HepG2 (cell line): ENCODE results near the gene FMO1. TPM values are rescaled to one million over a fixed set of nuclear protein-coding genes. Genes with fewer than 3 reads are reported as not detected.

Experiments used
- ATAC-seq: fragments of 200-7000 bp; cut with Tn5 transposase; 3 replicates; pipeline ENCODE4 v1.9.1; 2020; ENCODE audit warnings: mild to moderate bottlenecking, moderate library complexity
- BruUV-seq: library from RNA; stranded (reverse); fragments of 400-500 nt; replicated peaks from 2 replicates; lab custom pipeline; 2021; lab: Mats Ljungman, UMichigan
- CTCF ChIA-PET: fragments of 300-600 bp; formaldehyde crosslinking; extraction: SDS; loops from one replicate; lab custom pipeline; 2021; ENCODE audit warnings: low total read pairs, inconsistent platforms, low intra/inter-chr PET ratio; lab: Yijun Ruan, JAX
- POLR2A ChIA-PET: fragments of 350-600 bp; sonication (Branson Sonifier 250); formaldehyde crosslinking; loops from one replicate; lab custom pipeline; 2020; ENCODE audit warnings: antibody characterized with exemption, inconsistent platforms; lab: Yijun Ruan, JAX
- DNase-seq: peaks from one replicate; pipeline ENCODE4 v3.0.0-alpha.2; 2015; ENCODE audit warnings: low spot score
- FAIRE-seq: peaks from 3 replicates; lab custom pipeline; 2011; peaks lifted over from hg19 to GRCh38; lab: Jason Lieb, UNC
- H2AFZ ChIP-seq: one replicate; pipeline ENCODE4 v1.6.1; 2011; ENCODE audit warnings: low read length, inconsistent platforms
- H3K27ac ChIP-seq: fragments of 300-600 bp; 3 replicates; pipeline ENCODE4 v1.8.0; 2011; ENCODE audit warnings: mixed run types, mild to moderate bottlenecking, mixed read lengths, low read length, inconsistent platforms; ENCODE audit not compliant: insufficient read depth; ENCODE audit errors: extremely low read length
- H3K27me3 ChIP-seq, 2 experiments: fragments of 200-600 bp in 1 of 2; 2 replicates in 1 of 2; 3 replicates in 1 of 2; pipeline versions ENCODE4 v1.6.0 to v1.8.0; 2011; ENCODE audit warnings: low read length in 2 of 2, mild to moderate bottlenecking in 2 of 2, moderate library complexity in 2 of 2, inconsistent platforms in 1 of 2; ENCODE audit not compliant: insufficient read depth in 2 of 2, control insufficient read depth in 1 of 2
- H3K36me3 ChIP-seq, 2 experiments: fragments of 200-600 bp in 1 of 2; replicated peaks in 1 of 2; 2 replicates in 1 of 2; 3 replicates in 1 of 2; pipeline versions ENCODE4 v1.5.1 to v1.8.0; 2011; ENCODE audit warnings: low read length in 2 of 2, inconsistent platforms in 1 of 2; ENCODE audit not compliant: insufficient read depth in 2 of 2, control insufficient read depth in 1 of 2
- H3K4me1 ChIP-seq: 2 replicates; pipeline ENCODE4 v1.5.1; 2012; ENCODE audit warnings: low read length, inconsistent platforms; ENCODE audit not compliant: insufficient read depth
- H3K4me2 ChIP-seq: 2 replicates; pipeline ENCODE4 v1.6.0; 2011; ENCODE audit warnings: low read depth, low read length, inconsistent platforms
- H3K4me3 ChIP-seq, 3 experiments: fragments of 200-600 bp in 1 of 3; sonication (generic), shearing (Covaris generic) in 1 of 3; replicated peaks in 1 of 3; 2 replicates each; pipeline ENCODE4 v1.5.1; 2011 to 2016; ENCODE audit warnings: low read length in 3 of 3, inconsistent platforms in 2 of 3, low read depth in 2 of 3, mild to moderate bottlenecking in 2 of 3, control low read depth in 1 of 3, mixed read lengths in 1 of 3; ENCODE audit not compliant: insufficient read depth in 1 of 3
- H3K79me2 ChIP-seq: one replicate; pipeline ENCODE4 v1.6.1; 2011; ENCODE audit warnings: low read length, inconsistent platforms; ENCODE audit not compliant: insufficient read depth
- H3K9ac ChIP-seq: 2 replicates; pipeline ENCODE4 v1.6.0; 2011; ENCODE audit warnings: mild to moderate bottlenecking, low read depth, low read length, inconsistent platforms; ENCODE audit not compliant: insufficient read depth
- H3K9me3 ChIP-seq: 2 replicates; pipeline ENCODE4 v1.5.1; 2012; ENCODE audit warnings: mild to moderate bottlenecking, low read length
- H4K20me1 ChIP-seq: 2 replicates; pipeline ENCODE4 v1.6.0; 2011; ENCODE audit warnings: inconsistent platforms, mild to moderate bottlenecking, low read length, moderate library complexity; ENCODE audit not compliant: insufficient read depth
- ARHGAP35 ChIP-seq: sonication (generic); formaldehyde crosslinking; IDR thresholded peaks from 2 replicates; pipeline ENCODE4 v1.9.0; 2022; ENCODE audit warnings: mild to moderate bottlenecking, inconsistent platforms, moderate library complexity, missing genetic modification reagents, borderline replicate concordance
- ATF7-NPFF ChIP-seq: sonication (generic); formaldehyde crosslinking; IDR thresholded peaks from 2 replicates; pipeline ENCODE4 v1.8.1; 2023; ENCODE audit warnings: mild to moderate bottlenecking, low read depth, missing genetic modification reagents, moderate library complexity
- FOXJ3 ChIP-seq: sonication (generic); formaldehyde crosslinking; IDR thresholded peaks from 2 replicates; pipeline ENCODE4 v1.4.0; 2020; ENCODE audit warnings: missing genetic modification reagents, mild to moderate bottlenecking, borderline replicate concordance
- HIVEP1 ChIP-seq: sonication (generic); formaldehyde crosslinking; IDR thresholded peaks from 2 replicates; pipeline ENCODE4 v1.4.0; 2020; ENCODE audit warnings: mild to moderate bottlenecking, missing genetic modification reagents
- NR2F1 ChIP-seq, 2 experiments: fragments of 450-650 bp in 1 of 2; formaldehyde crosslinking in 1 of 2; IDR thresholded peaks; 2 replicates each; pipeline versions ENCODE4 v1.5.0 to v1.6.1; 2016 to 2020; ENCODE audit warnings: mild to moderate bottlenecking in 1 of 2, missing compliant biosample characterization in 1 of 2, missing genetic modification reagents in 1 of 2, moderate library complexity in 1 of 2
- TSC22D2 ChIP-seq: sonication (generic); formaldehyde crosslinking; IDR thresholded peaks from 2 replicates; pipeline ENCODE4 v1.5.1; 2020; ENCODE audit warnings: missing genetic modification reagents, mild to moderate bottlenecking, borderline replicate concordance
- ZNF230 ChIP-seq: sonication (generic); formaldehyde crosslinking; IDR thresholded peaks from 2 replicates; pipeline ENCODE4 v1.4.0; 2020; ENCODE audit warnings: mild to moderate bottlenecking, missing genetic modification reagents
- ZNF614 ChIP-seq: IDR thresholded peaks from 2 replicates; pipeline ENCODE4 v1.6.1; 2018; ENCODE audit warnings: missing biosample characterization, missing genetic modification reagents, inconsistent platforms, borderline replicate concordance
- ZNF678 ChIP-seq: sonication (generic); formaldehyde crosslinking; IDR thresholded peaks from 2 replicates; pipeline ENCODE4 v1.4.0; 2020; ENCODE audit warnings: mild to moderate bottlenecking, missing genetic modification reagents
- ZSCAN21 ChIP-seq: sonication (generic); formaldehyde crosslinking; IDR thresholded peaks from 2 replicates; pipeline ENCODE4 v1.8.0; 2022; ENCODE audit warnings: mild to moderate bottlenecking, missing genetic modification reagents, moderate library complexity, borderline replicate concordance
- WGBS: methylation state at CpG from one replicate; pipeline ENCODE4 v1.1.6; 2017; ENCODE audit warnings: low lambda C conversion rate; 5-methylcytosine and 5-hydroxymethylcytosine counted together
- in situ Hi-C: cut with HindIII; loops from 2 replicates; pipeline ENCODE4 v1.10.0; 2017; ENCODE audit warnings: low pct_unique_long_range_greater_than_20kb; ENCODE audit not compliant: extremely low pct_ligation_motif_present
- intact Hi-C: fragments of 100-400 bp; cut with micrococcal nuclease; formaldehyde crosslinking; loops from one replicate; pipeline ENCODE4 v1.10.0; 2022; ENCODE audit not compliant: unreplicated experiment
- polyA plus RNA-seq, 8 experiments: library from polyadenylated mRNA; depleted of rRNA in 3 of 8; stranded (reverse) in 7 of 8; unstranded in 1 of 8; fragments of >200 nt; fragmentation: Illumina TruSeq in 4 of 8; extraction: Trizol in 4 of 8; gene quantifications; 2 replicates each; pipeline versions ENCODE4 v1.2.1 to v1.2.3, GENCODE V29; 2011 to 2016; ENCODE audit warnings: low read depth in 4 of 8, missing spikeins in 1 of 8, mixed read lengths in 1 of 8; ENCODE audit not compliant: insufficient read depth in 1 of 8
- total RNA-seq, 5 experiments: library from RNA; depleted of rRNA; stranded (reverse); fragments of >200 nt; fragmentation: Illumina TruSeq; extraction: Trizol; gene quantifications; 2 replicates each; pipeline ENCODE4 v1.2.3, GENCODE V29; 2016; ENCODE audit warnings: low read depth in 1 of 5
- TF ChIP-seq, protein P1 (sequence below): sonication (generic); formaldehyde crosslinking; conservative IDR thresholded peaks from 2 replicates; pipeline ENCODE4 v1.8.0; 2022; ENCODE audit warnings: missing genetic modification reagents
- TF ChIP-seq, protein P2 (sequence below): sonication (generic); formaldehyde crosslinking; IDR thresholded peaks from 2 replicates; pipeline ENCODE4 v1.8.1; 2023; ENCODE audit warnings: mild to moderate bottlenecking, missing genetic modification reagents

FMO1 gene
- total and polyA plus RNA-seq, 2 of the 13 experiments (the other 11 are each of a cell fraction or from before 2014, with no cell fraction given) = not detected

DNA sequence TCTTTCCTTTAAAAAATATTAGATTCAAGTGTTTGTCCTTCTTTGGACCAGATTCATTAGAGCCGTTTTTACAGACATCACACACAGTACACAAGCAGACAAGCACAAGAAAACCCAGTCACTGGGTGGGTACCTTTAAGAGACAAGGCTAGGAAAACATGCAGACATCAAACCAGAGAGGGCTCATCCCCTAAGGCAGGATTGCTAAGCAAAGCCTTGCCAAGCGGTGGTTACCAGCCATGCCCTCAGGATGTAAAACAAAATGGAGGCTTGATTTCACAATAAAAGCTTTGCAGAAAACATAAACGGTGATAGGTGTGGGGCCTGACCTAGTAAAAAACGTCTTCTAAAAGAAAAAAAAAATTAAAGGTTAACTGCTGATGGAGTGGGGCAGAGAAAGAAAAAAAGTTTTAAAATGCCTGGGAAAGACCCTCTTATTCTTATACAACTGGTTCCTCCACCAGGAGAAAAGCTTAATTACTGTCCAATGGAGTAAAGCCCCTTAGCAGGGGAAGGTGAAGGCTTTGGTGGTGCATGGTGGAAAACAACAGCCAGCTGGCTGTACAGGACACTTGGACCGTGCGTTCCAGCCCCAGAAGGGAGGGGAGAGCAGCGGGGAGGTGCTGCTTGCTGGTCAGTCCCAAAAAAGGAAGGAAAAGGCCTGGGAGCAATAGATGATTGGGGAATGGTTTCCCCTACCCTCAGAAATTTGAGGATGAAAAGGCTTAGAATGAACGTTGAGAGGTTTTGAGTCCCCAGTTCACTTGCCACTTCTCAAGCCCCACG, 30.4 kb upstream of the FMO1 start:
- 21% methylated on average over 9 of the region's 9 CpGs for WGBS
- no peaks in the 10 kb centered on the region for H3K27me3 ChIP-seq
- no peak overlapping the region for H3K4me2 ChIP-seq
- ATAC-seq = no peak
- no peaks in the 10 kb centered on the region for H3K79me2 ChIP-seq
- H3K4me1 ChIP-seq = no peaks in the 10 kb centered on the region
- TF ChIP-seq, protein P1, sequence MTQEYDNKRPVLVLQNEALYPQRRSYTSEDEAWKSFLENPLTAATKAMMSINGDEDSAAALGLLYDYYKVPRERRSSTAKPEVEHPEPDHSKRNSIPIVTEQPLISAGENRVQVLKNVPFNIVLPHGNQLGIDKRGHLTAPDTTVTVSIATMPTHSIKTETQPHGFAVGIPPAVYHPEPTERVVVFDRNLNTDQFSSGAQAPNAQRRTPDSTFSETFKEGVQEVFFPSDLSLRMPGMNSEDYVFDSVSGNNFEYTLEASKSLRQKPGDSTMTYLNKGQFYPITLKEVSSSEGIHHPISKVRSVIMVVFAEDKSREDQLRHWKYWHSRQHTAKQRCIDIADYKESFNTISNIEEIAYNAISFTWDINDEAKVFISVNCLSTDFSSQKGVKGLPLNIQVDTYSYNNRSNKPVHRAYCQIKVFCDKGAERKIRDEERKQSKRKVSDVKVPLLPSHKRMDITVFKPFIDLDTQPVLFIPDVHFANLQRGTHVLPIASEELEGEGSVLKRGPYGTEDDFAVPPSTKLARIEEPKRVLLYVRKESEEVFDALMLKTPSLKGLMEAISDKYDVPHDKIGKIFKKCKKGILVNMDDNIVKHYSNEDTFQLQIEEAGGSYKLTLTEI (CRISPR knock-in tag) = no peak
- no peak for TF ChIP-seq ARHGAP35 (CRISPR knock-in tag)
- no peak for TF ChIP-seq HIVEP1 (CRISPR knock-in tag)
- TF ChIP-seq, protein P2, sequence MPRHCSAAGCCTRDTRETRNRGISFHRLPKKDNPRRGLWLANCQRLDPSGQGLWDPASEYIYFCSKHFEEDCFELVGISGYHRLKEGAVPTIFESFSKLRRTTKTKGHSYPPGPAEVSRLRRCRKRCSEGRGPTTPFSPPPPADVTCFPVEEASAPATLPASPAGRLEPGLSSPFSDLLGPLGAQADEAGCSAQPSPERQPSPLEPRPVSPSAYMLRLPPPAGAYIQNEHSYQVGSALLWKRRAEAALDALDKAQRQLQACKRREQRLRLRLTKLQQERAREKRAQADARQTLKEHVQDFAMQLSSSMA (CRISPR knock-in tag) = no peak
- TF ChIP-seq FOXJ3 (CRISPR knock-in tag) = no peak
- no peak for TF ChIP-seq NR2F1 (CRISPR knock-in tag; IDR thresholded peaks at IDR 0.05)
- no peak for TF ChIP-seq ZNF678 (CRISPR knock-in tag)
- no peak for TF ChIP-seq TSC22D2 (CRISPR knock-in tag)
- no peak for TF ChIP-seq ZNF614 (CRISPR knock-in tag)
- no peak for TF ChIP-seq ATF7-NPFF (CRISPR knock-in tag)
- TF ChIP-seq ZNF230 (CRISPR knock-in tag) = no peak
- TF ChIP-seq ZSCAN21 (CRISPR knock-in tag) = no peak
- TF ChIP-seq, all 625 proteins: peak for 0
- H3K36me3 ChIP-seq = no peaks in the 10 kb centered on the region
- no TSS peak for BruUV-seq
- POLR2A ChIA-PET = no interaction called here
- H3K4me3 ChIP-seq = no peak overlapping the region
- CTCF ChIA-PET = no interaction called here
- H2AFZ ChIP-seq = no peak overlapping the region
- H3K27ac ChIP-seq = no peak overlapping the region
- DNase-seq = no peak
- no peaks in the 10 kb centered on the region for H4K20me1 ChIP-seq
- intact Hi-C loops (no loop called here), in situ Hi-C loops (no loop called here)
- H3K9ac ChIP-seq = no peak overlapping the region
- no peak for FAIRE-seq
- no peaks in the 10 kb centered on the region for H3K9me3 ChIP-seq
